ENCODE data around the gene SPATA2. TPM values are rescaled to one million over a fixed set of nuclear protein-coding genes. Genes with fewer than 3 reads are reported as not detected.

Gene SPATA2
- total and polyA plus RNA-seq, 2 of the 13 experiments (the other 11 are each of a cell fraction or from before 2014, with no cell fraction given) = 3.2 to 8.7 TPM

DNA sequence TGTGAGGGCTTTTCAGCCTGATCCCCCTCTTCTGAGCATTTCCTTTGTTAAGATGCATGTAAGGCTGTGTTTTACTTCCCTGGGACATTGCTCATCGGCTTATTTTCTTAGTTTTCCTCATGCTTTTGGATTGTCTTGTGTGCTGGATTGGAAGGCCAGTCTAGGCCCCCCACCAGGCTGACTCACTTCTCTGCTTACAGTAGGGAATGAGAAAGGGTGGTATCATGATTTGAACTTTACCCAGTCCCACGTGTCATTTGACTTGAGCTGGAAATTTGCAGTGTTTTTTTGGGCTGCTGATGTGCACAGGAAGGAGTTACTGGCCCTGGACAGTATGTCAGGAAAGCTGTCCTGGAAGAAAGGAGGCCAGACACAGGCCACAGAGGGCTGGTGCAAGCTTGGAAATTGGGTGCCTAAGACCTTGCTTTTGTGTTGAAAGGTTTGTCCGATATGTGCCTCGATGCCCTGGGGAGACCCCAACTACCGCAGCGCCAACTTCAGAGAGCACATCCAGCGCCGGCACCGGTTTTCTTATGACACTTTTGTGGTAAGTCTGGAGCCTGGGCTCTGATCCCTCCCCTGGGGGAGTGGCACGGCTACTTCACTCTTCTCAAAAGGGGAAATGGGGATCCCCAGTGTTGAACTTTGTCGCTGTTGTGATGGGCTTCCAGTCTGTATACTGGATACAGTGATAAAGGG is 33.6 kb upstream of the SPATA2 start (continued):
- TF ChIP-seq, protein P1, sequence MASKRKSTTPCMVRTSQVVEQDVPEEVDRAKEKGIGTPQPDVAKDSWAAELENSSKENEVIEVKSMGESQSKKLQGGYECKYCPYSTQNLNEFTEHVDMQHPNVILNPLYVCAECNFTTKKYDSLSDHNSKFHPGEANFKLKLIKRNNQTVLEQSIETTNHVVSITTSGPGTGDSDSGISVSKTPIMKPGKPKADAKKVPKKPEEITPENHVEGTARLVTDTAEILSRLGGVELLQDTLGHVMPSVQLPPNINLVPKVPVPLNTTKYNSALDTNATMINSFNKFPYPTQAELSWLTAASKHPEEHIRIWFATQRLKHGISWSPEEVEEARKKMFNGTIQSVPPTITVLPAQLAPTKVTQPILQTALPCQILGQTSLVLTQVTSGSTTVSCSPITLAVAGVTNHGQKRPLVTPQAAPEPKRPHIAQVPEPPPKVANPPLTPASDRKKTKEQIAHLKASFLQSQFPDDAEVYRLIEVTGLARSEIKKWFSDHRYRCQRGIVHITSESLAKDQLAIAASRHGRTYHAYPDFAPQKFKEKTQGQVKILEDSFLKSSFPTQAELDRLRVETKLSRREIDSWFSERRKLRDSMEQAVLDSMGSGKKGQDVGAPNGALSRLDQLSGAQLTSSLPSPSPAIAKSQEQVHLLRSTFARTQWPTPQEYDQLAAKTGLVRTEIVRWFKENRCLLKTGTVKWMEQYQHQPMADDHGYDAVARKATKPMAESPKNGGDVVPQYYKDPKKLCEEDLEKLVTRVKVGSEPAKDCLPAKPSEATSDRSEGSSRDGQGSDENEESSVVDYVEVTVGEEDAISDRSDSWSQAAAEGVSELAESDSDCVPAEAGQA (IDR thresholded peaks at IDR 0.05; ENCODE audit: low read depth) = 0 out of 2 replicates have a peak, but pooled peaks have one; percentile 41
- TF ChIP-seq, protein P1 (CRISPR knock-in tag; IDR thresholded peaks at IDR 0.05; ENCODE audit: borderline replicate concordance) = no peak
- TF ChIP-seq ZFP37 (CRISPR knock-in tag; IDR thresholded peaks at IDR 0.05; ENCODE audit: borderline replicate concordance) (no peak), ZNF768 (CRISPR knock-in tag; IDR thresholded peaks at IDR 0.05) (no peak), ZNF619 (CRISPR knock-in tag; IDR thresholded peaks at IDR 0.05) (no peak), ZNF510 (CRISPR knock-in tag; IDR thresholded peaks at IDR 0.05; ENCODE audit: low read depth) (no peak), CREB1 (IDR thresholded peaks at IDR 0.05) (no peak), CREB1 (CRISPR knock-in tag; IDR thresholded peaks at IDR 0.05) (no peak), BRCA1 (CRISPR knock-in tag; IDR thresholded peaks at IDR 0.05) (no peak), KAT8 (CRISPR knock-in tag; IDR thresholded peaks at IDR 0.05) (no peak)
- TF ChIP-seq, protein P2, sequence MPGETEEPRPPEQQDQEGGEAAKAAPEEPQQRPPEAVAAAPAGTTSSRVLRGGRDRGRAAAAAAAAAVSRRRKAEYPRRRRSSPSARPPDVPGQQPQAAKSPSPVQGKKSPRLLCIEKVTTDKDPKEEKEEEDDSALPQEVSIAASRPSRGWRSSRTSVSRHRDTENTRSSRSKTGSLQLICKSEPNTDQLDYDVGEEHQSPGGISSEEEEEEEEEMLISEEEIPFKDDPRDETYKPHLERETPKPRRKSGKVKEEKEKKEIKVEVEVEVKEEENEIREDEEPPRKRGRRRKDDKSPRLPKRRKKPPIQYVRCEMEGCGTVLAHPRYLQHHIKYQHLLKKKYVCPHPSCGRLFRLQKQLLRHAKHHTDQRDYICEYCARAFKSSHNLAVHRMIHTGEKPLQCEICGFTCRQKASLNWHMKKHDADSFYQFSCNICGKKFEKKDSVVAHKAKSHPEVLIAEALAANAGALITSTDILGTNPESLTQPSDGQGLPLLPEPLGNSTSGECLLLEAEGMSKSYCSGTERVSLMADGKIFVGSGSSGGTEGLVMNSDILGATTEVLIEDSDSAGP (CRISPR knock-in tag; IDR thresholded peaks at IDR 0.05; ENCODE audit: borderline replicate concordance) = peak; percentile 49; the same call in 1 of the 2 replicates
- TF ChIP-seq, protein P3, sequence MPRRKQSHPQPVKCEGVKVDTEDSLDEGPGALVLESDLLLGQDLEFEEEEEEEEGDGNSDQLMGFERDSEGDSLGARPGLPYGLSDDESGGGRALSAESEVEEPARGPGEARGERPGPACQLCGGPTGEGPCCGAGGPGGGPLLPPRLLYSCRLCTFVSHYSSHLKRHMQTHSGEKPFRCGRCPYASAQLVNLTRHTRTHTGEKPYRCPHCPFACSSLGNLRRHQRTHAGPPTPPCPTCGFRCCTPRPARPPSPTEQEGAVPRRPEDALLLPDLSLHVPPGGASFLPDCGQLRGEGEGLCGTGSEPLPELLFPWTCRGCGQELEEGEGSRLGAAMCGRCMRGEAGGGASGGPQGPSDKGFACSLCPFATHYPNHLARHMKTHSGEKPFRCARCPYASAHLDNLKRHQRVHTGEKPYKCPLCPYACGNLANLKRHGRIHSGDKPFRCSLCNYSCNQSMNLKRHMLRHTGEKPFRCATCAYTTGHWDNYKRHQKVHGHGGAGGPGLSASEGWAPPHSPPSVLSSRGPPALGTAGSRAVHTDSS (CRISPR knock-in tag; conservative IDR thresholded peaks at IDR 0.05) = no peak
- TF ChIP-seq, protein P4, sequence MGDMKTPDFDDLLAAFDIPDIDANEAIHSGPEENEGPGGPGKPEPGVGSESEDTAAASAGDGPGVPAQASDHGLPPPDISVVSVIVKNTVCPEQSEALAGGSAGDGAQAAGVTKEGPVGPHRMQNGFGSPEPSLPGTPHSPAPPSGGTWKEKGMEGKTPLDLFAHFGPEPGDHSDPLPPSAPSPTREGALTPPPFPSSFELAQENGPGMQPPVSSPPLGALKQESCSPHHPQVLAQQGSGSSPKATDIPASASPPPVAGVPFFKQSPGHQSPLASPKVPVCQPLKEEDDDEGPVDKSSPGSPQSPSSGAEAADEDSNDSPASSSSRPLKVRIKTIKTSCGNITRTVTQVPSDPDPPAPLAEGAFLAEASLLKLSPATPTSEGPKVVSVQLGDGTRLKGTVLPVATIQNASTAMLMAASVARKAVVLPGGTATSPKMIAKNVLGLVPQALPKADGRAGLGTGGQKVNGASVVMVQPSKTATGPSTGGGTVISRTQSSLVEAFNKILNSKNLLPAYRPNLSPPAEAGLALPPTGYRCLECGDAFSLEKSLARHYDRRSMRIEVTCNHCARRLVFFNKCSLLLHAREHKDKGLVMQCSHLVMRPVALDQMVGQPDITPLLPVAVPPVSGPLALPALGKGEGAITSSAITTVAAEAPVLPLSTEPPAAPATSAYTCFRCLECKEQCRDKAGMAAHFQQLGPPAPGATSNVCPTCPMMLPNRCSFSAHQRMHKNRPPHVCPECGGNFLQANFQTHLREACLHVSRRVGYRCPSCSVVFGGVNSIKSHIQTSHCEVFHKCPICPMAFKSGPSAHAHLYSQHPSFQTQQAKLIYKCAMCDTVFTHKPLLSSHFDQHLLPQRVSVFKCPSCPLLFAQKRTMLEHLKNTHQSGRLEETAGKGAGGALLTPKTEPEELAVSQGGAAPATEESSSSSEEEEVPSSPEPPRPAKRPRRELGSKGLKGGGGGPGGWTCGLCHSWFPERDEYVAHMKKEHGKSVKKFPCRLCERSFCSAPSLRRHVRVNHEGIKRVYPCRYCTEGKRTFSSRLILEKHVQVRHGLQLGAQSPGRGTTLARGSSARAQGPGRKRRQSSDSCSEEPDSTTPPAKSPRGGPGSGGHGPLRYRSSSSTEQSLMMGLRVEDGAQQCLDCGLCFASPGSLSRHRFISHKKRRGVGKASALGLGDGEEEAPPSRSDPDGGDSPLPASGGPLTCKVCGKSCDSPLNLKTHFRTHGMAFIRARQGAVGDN (CRISPR knock-in tag; IDR thresholded peaks at IDR 0.05) = peak; percentile 69
- TF ChIP-seq, protein P5, sequence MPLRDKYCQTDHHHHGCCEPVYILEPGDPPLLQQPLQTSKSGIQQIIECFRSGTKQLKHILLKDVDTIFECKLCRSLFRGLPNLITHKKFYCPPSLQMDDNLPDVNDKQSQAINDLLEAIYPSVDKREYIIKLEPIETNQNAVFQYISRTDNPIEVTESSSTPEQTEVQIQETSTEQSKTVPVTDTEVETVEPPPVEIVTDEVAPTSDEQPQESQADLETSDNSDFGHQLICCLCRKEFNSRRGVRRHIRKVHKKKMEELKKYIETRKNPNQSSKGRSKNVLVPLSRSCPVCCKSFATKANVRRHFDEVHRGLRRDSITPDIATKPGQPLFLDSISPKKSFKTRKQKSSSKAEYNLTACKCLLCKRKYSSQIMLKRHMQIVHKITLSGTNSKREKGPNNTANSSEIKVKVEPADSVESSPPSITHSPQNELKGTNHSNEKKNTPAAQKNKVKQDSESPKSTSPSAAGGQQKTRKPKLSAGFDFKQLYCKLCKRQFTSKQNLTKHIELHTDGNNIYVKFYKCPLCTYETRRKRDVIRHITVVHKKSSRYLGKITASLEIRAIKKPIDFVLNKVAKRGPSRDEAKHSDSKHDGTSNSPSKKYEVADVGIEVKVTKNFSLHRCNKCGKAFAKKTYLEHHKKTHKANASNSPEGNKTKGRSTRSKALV (CRISPR knock-in tag; IDR thresholded peaks at IDR 0.05) = no peak

All from HepG2 (cell line).